GM19328 (cell line): ENCODE measurements around the gene TTC5.
"Not testable (repeated sequence)": the region's sequence is repeated elsewhere in the genome, so short reads cannot be mapped to it uniquely, and the experiment has no call there.

Source experiments
- ATAC-seq: cut with Tn5 transposase; IDR thresholded peaks from one replicate; pipeline ENCODE4 v1.9.1; 2021; ENCODE audit warnings: mild to moderate bottlenecking, moderate library complexity; ENCODE audit not compliant: unreplicated experiment

Gene TTC5

GRCh38 chr14:20306079-20306423 is 300 bp upstream of the TTC5 start:
- ATAC-seq = no peak

GRCh38 chr14:20302042-20302755 is 3.6 kb downstream of the TTC5 start:
- no peak for ATAC-seq

- peak; percentile 49 for ATAC-seq
These were observed 10.7 kb downstream of the TTC5 start for GRCh38 chr14:20295067-20295466.

GRCh38 chr14:20294636-20295035 is 11.1 kb downstream of the TTC5 start:
- ATAC-seq = no peak

- ATAC-seq = not testable (repeated sequence)
These were observed 23.8 kb downstream of the TTC5 start for GRCh38 chr14:20281998-20282397.

GRCh38 chr14:20280265-20280664 is 25.5 kb downstream of the TTC5 start:
- ATAC-seq = not testable (repeated sequence)

GRCh38 chr14:20278414-20278813 is 27.3 kb downstream of the TTC5 start:
- no peak for ATAC-seq

- ATAC-seq = no peak
These were observed 28.3 kb downstream of the TTC5 start for GRCh38 chr14:20277409-20277808.

GRCh38 chr14:20274062-20274461 is 31.7 kb downstream of the TTC5 start:
- ATAC-seq = no peak

GRCh38 chr14:20264361-20264760 is 41.4 kb downstream of the TTC5 start:
- ATAC-seq = not testable (repeated sequence)

GRCh38 chr14:20262642-20263128 is 43.1 kb downstream of the TTC5 start:
- ATAC-seq = no peak

- ATAC-seq = no peak
These were observed 58.0 kb downstream of the TTC5 start for GRCh38 chr14:20247646-20248246.
